A549 (cell line): ENCODE data around the gene SPRED3.

ENCODE experiments used
- CHD2 ChIP-seq: fragments of 150-350 bp; IDR thresholded peaks from 2 replicates; pipeline ENCODE4 v1.6.1; 2014; ENCODE audit warnings: low read length; ENCODE audit not compliant: partially characterized antibody
- EP300 ChIP-seq, 2 experiments: fragments of >200 bp; sonication (Bioruptor Twin); formaldehyde crosslinking; IDR thresholded peaks; 2 replicates in 1 of 2; 3 replicates in 1 of 2; pipeline ENCODE4 v1.6.1; 2016 to 2017
- ESRRA ChIP-seq: fragments of 150-350 bp; IDR thresholded peaks from 2 replicates; pipeline ENCODE4 v1.6.1; 2014; ENCODE audit warnings: mild to moderate bottlenecking, low read length, borderline replicate concordance
- GATA3 ChIP-seq: IDR thresholded peaks from 2 replicates; pipeline ENCODE4 v1.6.1; 2012; ENCODE audit warnings: borderline replicate concordance
- JUN ChIP-seq, 2 experiments: fragments of >200 bp; sonication (Bioruptor Twin); formaldehyde crosslinking; IDR thresholded peaks; 2 replicates in 1 of 2; 3 replicates in 1 of 2; pipeline ENCODE4 v1.6.1; 2016 to 2017
- MYC ChIP-seq: IDR thresholded peaks from 2 replicates; pipeline ENCODE4 v1.6.1; 2012; ENCODE audit warnings: mild to moderate bottlenecking, inconsistent platforms, low read length, improper control_type of control experiment, borderline replicate concordance
- POLR2A ChIP-seq: IDR thresholded peaks from 2 replicates; pipeline ENCODE4 v1.6.1; 2012; ENCODE audit warnings: mild to moderate bottlenecking, low read length
- RCOR1 ChIP-seq: fragments of 150-350 bp; IDR thresholded peaks from 2 replicates; pipeline ENCODE4 v1.6.1; 2014; ENCODE audit warnings: antibody characterized with exemption, low read length, low read depth
- TF ChIP-seq, protein P1 (sequence below): fragments of >200 bp; sonication (Bioruptor Twin); formaldehyde crosslinking; IDR thresholded peaks from 3 replicates; pipeline ENCODE4 v1.5.1; 2016
- TF ChIP-seq, protein P2 (sequence below): fragments of 200-600 bp; sonication (generic); IDR thresholded peaks from 2 replicates; pipeline ENCODE4 v1.6.1; 2016; ENCODE audit warnings: antibody characterized with exemption, mild to moderate bottlenecking, moderate library complexity
- TF ChIP-seq, protein P3 (sequence below): IDR thresholded peaks from 2 replicates; pipeline ENCODE4 v1.6.1; 2012

DNA sequence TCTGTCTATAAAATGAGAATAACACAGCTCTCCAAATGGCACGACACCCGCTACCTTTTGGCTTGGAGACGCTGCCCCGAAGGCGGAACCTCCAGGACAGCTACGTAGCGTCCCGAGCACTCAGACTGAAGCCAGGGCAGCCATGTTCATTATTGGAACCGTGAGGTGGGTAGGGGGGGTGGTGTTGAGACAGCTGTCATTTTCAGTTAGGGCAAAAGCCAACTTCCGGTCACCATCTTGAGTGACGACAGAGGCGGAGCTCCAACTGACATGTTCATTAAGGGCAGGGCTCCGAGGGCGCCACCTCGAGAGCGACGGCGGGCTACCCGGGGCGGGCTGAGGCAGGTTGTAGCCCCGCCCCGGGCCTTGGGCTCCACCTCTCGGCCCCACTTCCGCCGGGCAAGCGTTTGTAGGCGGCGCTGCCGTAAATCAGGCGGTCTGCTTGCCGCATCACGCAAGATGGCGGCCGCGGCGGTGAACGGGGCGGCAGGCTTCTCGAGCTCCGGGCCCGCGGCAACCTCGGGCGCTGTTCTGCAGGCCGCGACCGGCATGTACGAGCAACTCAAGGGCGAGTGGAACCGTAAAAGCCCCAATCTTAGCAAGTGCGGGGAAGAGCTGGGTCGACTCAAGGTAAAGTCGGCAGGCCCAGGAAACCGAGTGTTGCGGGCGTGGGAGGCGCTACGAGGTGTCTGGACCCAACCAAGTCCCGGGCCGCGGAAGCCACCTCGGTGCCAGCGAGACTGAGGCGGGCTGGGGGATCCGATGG lies 14.0 kb upstream of the SPRED3 start, which contains the start of gene PSMD8:
- TF ChIP-seq, protein P1, sequence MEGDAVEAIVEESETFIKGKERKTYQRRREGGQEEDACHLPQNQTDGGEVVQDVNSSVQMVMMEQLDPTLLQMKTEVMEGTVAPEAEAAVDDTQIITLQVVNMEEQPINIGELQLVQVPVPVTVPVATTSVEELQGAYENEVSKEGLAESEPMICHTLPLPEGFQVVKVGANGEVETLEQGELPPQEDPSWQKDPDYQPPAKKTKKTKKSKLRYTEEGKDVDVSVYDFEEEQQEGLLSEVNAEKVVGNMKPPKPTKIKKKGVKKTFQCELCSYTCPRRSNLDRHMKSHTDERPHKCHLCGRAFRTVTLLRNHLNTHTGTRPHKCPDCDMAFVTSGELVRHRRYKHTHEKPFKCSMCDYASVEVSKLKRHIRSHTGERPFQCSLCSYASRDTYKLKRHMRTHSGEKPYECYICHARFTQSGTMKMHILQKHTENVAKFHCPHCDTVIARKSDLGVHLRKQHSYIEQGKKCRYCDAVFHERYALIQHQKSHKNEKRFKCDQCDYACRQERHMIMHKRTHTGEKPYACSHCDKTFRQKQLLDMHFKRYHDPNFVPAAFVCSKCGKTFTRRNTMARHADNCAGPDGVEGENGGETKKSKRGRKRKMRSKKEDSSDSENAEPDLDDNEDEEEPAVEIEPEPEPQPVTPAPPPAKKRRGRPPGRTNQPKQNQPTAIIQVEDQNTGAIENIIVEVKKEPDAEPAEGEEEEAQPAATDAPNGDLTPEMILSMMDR: peak; percentile 40
- TF ChIP-seq POLR2A (peak; percentile 100), ESRRA (no peak), CHD2 (no peak), GATA3 (peak; percentile 39; the same call in 1 of the 2 replicates), EP300 (IDR thresholded peaks at IDR 0.05) (no peak), MYC (no peak), JUN (IDR thresholded peaks at IDR 0.05) (peak; percentile 94 to 100), RCOR1 (no peak)
- TF ChIP-seq, protein P2, sequence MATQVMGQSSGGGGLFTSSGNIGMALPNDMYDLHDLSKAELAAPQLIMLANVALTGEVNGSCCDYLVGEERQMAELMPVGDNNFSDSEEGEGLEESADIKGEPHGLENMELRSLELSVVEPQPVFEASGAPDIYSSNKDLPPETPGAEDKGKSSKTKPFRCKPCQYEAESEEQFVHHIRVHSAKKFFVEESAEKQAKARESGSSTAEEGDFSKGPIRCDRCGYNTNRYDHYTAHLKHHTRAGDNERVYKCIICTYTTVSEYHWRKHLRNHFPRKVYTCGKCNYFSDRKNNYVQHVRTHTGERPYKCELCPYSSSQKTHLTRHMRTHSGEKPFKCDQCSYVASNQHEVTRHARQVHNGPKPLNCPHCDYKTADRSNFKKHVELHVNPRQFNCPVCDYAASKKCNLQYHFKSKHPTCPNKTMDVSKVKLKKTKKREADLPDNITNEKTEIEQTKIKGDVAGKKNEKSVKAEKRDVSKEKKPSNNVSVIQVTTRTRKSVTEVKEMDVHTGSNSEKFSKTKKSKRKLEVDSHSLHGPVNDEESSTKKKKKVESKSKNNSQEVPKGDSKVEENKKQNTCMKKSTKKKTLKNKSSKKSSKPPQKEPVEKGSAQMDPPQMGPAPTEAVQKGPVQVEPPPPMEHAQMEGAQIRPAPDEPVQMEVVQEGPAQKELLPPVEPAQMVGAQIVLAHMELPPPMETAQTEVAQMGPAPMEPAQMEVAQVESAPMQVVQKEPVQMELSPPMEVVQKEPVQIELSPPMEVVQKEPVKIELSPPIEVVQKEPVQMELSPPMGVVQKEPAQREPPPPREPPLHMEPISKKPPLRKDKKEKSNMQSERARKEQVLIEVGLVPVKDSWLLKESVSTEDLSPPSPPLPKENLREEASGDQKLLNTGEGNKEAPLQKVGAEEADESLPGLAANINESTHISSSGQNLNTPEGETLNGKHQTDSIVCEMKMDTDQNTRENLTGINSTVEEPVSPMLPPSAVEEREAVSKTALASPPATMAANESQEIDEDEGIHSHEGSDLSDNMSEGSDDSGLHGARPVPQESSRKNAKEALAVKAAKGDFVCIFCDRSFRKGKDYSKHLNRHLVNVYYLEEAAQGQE: no peak
- TF ChIP-seq, protein P3, sequence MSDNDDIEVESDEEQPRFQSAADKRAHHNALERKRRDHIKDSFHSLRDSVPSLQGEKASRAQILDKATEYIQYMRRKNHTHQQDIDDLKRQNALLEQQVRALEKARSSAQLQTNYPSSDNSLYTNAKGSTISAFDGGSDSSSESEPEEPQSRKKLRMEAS: peak; percentile 88
